HFFc6 (cell line): ENCODE results near the gene NEUROD4. TPM values are rescaled to one million over a fixed set of nuclear protein-coding genes. Genes with fewer than 3 reads are reported as not detected.

Experiments
- DNase-seq: peaks from one replicate; pipeline ENCODE4 v3.0.0-alpha.2; 2018
- H3K27ac Mint-ChIP-seq: 2 replicates; pipeline ENCODE4 v1.8.0; 2020; ENCODE audit warnings: mild to moderate bottlenecking, mixed read lengths
- H3K27me3 Mint-ChIP-seq: 2 replicates; pipeline ENCODE4 v1.8.0; 2021; ENCODE audit warnings: mild to moderate bottlenecking, moderate library complexity, mixed read lengths; ENCODE audit not compliant: insufficient read depth
- H3K36me3 Mint-ChIP-seq: 2 replicates; pipeline ENCODE4 v1.8.0; 2021; ENCODE audit warnings: low read depth, mixed read lengths
- H3K4me1 Mint-ChIP-seq: 2 replicates; pipeline ENCODE4 v1.8.0; 2020; ENCODE audit warnings: low read depth, mixed read lengths
- H3K4me3 Mint-ChIP-seq: 2 replicates; pipeline ENCODE4 v1.8.0; 2020; ENCODE audit warnings: mild to moderate bottlenecking, moderate library complexity, mixed read lengths
- H3K9me3 Mint-ChIP-seq: 2 replicates; pipeline ENCODE4 v1.8.0; 2020; ENCODE audit warnings: mild to moderate bottlenecking, mixed read lengths
- long read RNA-seq: library from polyadenylated mRNA; unstranded; transcript quantifications from one replicate; pipeline ENCODE4 v2.0.0, GENCODE V29; 2019
- total RNA-seq, 6 experiments: library from RNA; stranded (reverse); fragmentation: NEBNext Ultra II Directional; extraction: Animal tissue kit (Norgen Biotek cat#: 25700); gene quantifications; 2 replicates in 1 of 6; 3 replicates in 5 of 6; pipeline ENCODE4 v1.2.3, GENCODE V29; 2021
- TF ChIP-seq, protein P1 (sequence below): fragments of 200-600 bp; sonication (generic); IDR thresholded peaks from 2 replicates; pipeline ENCODE4 v1.5.0; 2021; ENCODE audit warnings: antibody characterized with exemption, mild to moderate bottlenecking

NEUROD4 gene, protein sequence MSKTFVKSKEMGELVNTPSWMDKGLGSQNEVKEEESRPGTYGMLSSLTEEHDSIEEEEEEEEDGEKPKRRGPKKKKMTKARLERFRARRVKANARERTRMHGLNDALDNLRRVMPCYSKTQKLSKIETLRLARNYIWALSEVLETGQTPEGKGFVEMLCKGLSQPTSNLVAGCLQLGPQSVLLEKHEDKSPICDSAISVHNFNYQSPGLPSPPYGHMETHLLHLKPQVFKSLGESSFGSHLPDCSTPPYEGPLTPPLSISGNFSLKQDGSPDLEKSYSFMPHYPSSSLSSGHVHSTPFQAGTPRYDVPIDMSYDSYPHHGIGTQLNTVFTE
- total RNA-seq = not detected
- long read RNA-seq = 0 reads

DNA sequence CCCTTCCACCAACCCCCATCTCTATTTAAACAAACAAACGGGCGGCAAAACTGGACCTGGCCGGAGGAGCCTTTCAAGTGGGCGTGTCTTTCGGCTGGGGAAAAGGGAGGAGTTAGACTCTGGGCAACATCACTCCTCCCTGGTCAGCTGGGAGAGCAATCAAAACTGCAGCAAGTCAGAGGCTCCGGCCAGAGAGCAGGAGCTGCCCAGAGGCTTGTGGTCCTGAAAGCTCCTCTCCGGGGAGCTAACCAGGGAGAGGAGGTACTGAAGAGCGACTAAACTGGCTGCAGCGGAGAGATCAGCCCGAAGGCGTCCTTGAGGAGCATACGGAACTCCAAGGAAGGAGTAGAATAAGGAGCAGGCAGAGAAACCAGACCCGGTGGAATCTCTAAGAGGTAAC, at the start of gene NEUROD4:
NEUROD4 (plus strand) TSS at position 191 of the 400 bp plus-strand sequence. CDS start 6,466 bp downstream, outside the sequence.
- Mint-ChIP-seq H3K4me1 (0 out of 2 replicates have a peak, but pooled peaks cover 6% of the 10 kb centered on the region), H3K27me3 (peaks cover 2% of the 10 kb centered on the region; the same call in 1 of the 2 replicates), H3K27ac (no peak within 1 kb of the TSS), H3K9me3 (no peaks in the 10 kb centered on the region), H3K4me3 (no peak within 1 kb of the TSS), H3K36me3 (no peaks in the 10 kb centered on the region)
- TF ChIP-seq, protein P1, sequence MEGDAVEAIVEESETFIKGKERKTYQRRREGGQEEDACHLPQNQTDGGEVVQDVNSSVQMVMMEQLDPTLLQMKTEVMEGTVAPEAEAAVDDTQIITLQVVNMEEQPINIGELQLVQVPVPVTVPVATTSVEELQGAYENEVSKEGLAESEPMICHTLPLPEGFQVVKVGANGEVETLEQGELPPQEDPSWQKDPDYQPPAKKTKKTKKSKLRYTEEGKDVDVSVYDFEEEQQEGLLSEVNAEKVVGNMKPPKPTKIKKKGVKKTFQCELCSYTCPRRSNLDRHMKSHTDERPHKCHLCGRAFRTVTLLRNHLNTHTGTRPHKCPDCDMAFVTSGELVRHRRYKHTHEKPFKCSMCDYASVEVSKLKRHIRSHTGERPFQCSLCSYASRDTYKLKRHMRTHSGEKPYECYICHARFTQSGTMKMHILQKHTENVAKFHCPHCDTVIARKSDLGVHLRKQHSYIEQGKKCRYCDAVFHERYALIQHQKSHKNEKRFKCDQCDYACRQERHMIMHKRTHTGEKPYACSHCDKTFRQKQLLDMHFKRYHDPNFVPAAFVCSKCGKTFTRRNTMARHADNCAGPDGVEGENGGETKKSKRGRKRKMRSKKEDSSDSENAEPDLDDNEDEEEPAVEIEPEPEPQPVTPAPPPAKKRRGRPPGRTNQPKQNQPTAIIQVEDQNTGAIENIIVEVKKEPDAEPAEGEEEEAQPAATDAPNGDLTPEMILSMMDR = no peak
- peak; percentile 67 for DNase-seq

DNA sequence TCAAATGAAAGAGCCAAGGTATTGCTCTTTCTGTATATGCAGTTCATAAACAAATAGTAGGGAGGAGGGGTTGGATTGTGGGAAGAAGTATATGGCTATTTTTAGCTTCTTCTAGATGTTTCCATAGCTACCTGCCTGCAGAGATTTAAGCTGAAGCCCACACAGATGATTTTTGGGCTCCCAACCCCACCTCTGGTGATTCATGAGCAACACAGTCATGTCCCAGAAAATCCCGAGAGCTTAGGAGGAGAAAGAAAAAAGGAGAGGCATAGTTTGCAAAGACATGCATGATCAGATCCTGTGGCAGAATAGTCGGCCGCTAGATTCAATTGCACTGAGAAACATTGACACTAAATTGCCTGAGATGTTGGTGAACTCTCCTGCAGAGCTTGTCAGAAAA, 49.0 kb upstream of the NEUROD4 start:
- Mint-ChIP-seq H3K9me3 (no peaks in the 10 kb centered on the region), H3K4me1 (no peaks in the 10 kb centered on the region), H3K36me3 (no peaks in the 10 kb centered on the region), H3K27me3 (peaks cover 8% of the 10 kb centered on the region), H3K27ac (no peak overlapping the region), H3K4me3 (no peak overlapping the region)
- DNase-seq = no peak
- TF ChIP-seq, protein P1 = no peak

DNA sequence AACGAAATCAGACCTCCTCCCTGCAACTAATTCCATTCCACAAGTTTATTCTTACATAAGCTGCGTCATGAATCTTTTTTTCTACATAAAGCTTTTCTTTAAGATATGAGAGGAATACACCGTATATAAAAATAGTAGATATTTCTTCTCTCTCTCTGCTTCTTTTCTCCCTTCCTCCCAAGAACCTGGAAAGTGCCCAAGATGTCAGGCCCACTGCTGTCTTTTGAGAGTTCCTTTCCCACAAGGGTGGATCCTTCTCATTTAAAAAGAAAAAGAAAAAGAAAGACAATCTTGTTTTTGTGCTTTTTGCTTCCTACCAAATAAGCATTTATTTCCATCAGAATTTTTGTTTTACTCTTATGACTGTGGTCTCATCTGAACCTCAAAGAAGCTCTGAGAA, 46.2 kb upstream of the NEUROD4 start:
- Mint-ChIP-seq H3K9me3 (no peaks in the 10 kb centered on the region), H3K27me3 (peaks cover 12% of the 10 kb centered on the region), H3K4me1 (peaks cover 15% of the 10 kb centered on the region), H3K36me3 (no peaks in the 10 kb centered on the region), H3K27ac (no peak overlapping the region), H3K4me3 (no peak overlapping the region)
- DNase-seq = no peak
- TF ChIP-seq, protein P1 = no peak

DNA sequence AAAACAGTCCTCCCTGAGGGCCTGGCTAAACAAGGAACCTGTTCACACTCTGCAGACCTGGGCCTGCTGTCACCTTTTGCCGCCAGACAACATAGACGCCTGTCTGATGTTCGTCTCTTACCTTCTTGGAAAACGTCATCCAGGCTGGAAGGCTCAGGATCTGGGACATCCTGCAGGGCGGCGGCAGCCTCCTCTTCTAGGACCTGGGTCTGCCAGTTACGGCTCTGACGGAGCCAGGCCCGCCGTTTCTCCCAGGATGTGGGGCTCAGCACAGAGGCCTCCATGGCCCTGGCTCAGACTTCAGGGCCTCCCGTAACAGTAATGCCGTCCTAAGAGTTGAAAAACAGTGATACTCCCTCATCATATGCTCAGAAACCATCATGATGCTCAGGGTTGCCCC, 45.5 kb upstream of the NEUROD4 start:
- Mint-ChIP-seq H3K27me3 (peaks cover 12% of the 10 kb centered on the region), H3K36me3 (no peaks in the 10 kb centered on the region), H3K9me3 (no peaks in the 10 kb centered on the region), H3K4me1 (peaks cover 15% of the 10 kb centered on the region), H3K4me3 (no peak overlapping the region), H3K27ac (no peak overlapping the region)
- DNase-seq = no peak
- TF ChIP-seq, protein P1 = no peak

DNA sequence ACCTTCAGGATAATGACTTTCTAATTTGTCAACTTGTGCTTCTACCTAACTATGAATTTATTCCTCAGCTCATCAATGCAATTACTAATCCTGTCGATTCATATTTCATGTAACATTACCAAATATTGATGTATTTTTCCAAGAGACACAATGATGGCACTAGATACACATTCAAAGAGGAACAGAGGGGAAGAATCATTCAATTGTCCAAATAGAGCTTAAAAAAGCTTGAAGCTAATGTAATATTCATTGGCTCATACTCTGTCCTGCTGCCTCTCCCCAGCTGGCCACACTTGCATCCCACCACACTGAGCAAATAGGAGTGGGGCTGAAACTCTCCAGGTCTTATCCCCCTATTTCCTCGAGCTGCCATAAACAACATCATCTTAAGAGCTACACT, 44.5 kb upstream of the NEUROD4 start:
- H3K9me3 Mint-ChIP-seq = no peaks in the 10 kb centered on the region
- TF ChIP-seq, protein P1 = no peak
- H3K27ac Mint-ChIP-seq = no peak overlapping the region
- no peaks in the 10 kb centered on the region for H3K36me3 Mint-ChIP-seq
- H3K27me3 Mint-ChIP-seq = peaks cover 11% of the 10 kb centered on the region
- H3K4me3 Mint-ChIP-seq = no peak overlapping the region
- H3K4me1 Mint-ChIP-seq = peaks cover 15% of the 10 kb centered on the region
- DNase-seq = no peak
